Calu3 (cell line): ENCODE results near the gene NR2F1-AS1. TPM values are rescaled to one million over a fixed set of nuclear protein-coding genes. Genes with fewer than 3 reads are reported as not detected.

Source experiments
- BruUV-seq: library from RNA; stranded (reverse); fragments of 400-500 nt; replicated peaks from 2 replicates; lab custom pipeline; 2021; lab: Mats Ljungman, UMichigan
- CTCF ChIA-PET: fragments of 300-600 bp; sonication (Branson Sonifier 250); formaldehyde crosslinking; loops from one replicate; lab custom pipeline; 2022; ENCODE audit warnings: antibody characterized with exemption; lab: Charles Lee
- DNase-seq: peaks from one replicate; pipeline ENCODE4 v3.0.0; 2022
- H3K27ac Mint-ChIP-seq: one replicate; pipeline ENCODE4 v1.8.0; 2022; ENCODE audit warnings: mixed read lengths; ENCODE audit not compliant: unreplicated experiment
- H3K27me3 Mint-ChIP-seq: one replicate; pipeline ENCODE4 v1.8.0; 2022; ENCODE audit warnings: mixed read lengths; ENCODE audit not compliant: unreplicated experiment
- H3K36me3 Mint-ChIP-seq: one replicate; pipeline ENCODE4 v1.8.0; 2022; ENCODE audit warnings: mild to moderate bottlenecking, moderate library complexity, mixed read lengths; ENCODE audit not compliant: insufficient read depth, unreplicated experiment
- H3K4me1 Mint-ChIP-seq: one replicate; pipeline ENCODE4 v1.8.0; 2022; ENCODE audit warnings: mild to moderate bottlenecking, low read depth, mixed read lengths; ENCODE audit not compliant: unreplicated experiment
- H3K4me3 Mint-ChIP-seq: one replicate; pipeline ENCODE4 v1.8.0; 2022; ENCODE audit warnings: mild to moderate bottlenecking, low read depth, moderate library complexity, mixed read lengths; ENCODE audit not compliant: unreplicated experiment
- H3K9me3 Mint-ChIP-seq: one replicate; pipeline ENCODE4 v1.8.0; 2022; ENCODE audit warnings: low read depth, mixed read lengths; ENCODE audit not compliant: unreplicated experiment
- intact Hi-C: fragments of 100-400 bp; cut with micrococcal nuclease; formaldehyde crosslinking; loops from one replicate; pipeline ENCODE4 v1.10.0; 2022; ENCODE audit not compliant: unreplicated experiment
- total RNA-seq: library from RNA; stranded (reverse); gene quantifications from 2 replicates; pipeline ENCODE4 v1.2.3, GENCODE V29; 2022
- TF ChIP-seq, protein P1 (sequence below): fragments of 200-600 bp; IDR thresholded peaks from one replicate; pipeline ENCODE4 v1.8.0; 2022; ENCODE audit warnings: antibody characterized with exemption; ENCODE audit not compliant: unreplicated experiment

Gene NR2F1-AS1
- total RNA-seq, 1 experiment from 2014 or later: 20.9 TPM

DNA sequence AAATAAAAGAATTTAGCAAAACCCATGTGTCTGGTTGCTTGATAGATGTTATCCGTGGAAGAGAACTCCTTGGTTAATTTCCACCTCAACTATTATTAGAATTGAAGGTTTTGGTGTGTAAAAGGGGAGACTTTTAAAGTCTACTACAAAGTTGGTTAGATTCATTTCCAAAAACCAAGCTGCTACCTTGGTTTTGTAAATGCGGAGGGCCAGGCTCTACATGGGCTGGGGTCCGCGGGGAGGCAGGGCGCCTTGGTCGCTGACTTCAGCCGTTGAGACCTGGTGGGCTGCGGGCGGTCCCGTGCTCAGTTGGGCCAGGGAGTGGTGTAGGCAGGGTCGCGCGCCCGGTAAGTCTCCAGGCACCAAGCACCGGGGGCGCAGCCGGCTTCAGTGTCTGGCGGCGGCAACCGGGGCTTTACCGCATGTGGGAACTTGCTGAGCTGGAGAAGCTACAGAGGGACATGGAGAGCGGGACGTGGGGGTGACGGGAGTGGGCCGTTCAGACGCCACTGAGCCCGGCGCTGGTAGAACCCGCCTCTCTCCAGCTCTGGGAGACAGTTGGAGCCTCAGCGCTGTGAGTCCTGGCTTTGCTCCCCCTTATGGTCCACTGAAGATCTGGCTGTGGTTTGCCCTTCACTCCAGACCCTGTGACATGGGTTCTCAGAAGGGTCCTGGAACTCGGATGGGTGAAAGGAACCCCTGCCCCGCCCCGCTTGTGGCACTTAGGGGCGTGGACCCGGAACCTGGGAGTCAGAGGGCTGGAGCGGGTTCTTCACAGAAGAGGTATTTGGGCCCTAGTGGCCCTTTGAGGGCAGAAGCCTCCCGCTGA is 13.8 kb upstream of the NR2F1-AS1 start:
- H3K4me3 Mint-ChIP-seq: no peak overlapping the region
- no peaks in the 10 kb centered on the region for H3K27me3 Mint-ChIP-seq
- CTCF ChIA-PET: interaction anchor here (0.6 kb wide), 1 partner anchor 198 kb away, joined by 4 read pairs; no protein-coding TSS in a partner anchor
- TF ChIP-seq, protein P1, sequence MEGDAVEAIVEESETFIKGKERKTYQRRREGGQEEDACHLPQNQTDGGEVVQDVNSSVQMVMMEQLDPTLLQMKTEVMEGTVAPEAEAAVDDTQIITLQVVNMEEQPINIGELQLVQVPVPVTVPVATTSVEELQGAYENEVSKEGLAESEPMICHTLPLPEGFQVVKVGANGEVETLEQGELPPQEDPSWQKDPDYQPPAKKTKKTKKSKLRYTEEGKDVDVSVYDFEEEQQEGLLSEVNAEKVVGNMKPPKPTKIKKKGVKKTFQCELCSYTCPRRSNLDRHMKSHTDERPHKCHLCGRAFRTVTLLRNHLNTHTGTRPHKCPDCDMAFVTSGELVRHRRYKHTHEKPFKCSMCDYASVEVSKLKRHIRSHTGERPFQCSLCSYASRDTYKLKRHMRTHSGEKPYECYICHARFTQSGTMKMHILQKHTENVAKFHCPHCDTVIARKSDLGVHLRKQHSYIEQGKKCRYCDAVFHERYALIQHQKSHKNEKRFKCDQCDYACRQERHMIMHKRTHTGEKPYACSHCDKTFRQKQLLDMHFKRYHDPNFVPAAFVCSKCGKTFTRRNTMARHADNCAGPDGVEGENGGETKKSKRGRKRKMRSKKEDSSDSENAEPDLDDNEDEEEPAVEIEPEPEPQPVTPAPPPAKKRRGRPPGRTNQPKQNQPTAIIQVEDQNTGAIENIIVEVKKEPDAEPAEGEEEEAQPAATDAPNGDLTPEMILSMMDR: no peak
- peaks cover 5% of the 10 kb centered on the region for H3K36me3 Mint-ChIP-seq
- H3K9me3 Mint-ChIP-seq: no peaks in the 10 kb centered on the region
- intact Hi-C loops: no loop called here
- no peak overlapping the region for H3K27ac Mint-ChIP-seq
- no TSS peak for BruUV-seq
- H3K4me1 Mint-ChIP-seq: peaks cover 2% of the 10 kb centered on the region
- no peak for DNase-seq

DNA sequence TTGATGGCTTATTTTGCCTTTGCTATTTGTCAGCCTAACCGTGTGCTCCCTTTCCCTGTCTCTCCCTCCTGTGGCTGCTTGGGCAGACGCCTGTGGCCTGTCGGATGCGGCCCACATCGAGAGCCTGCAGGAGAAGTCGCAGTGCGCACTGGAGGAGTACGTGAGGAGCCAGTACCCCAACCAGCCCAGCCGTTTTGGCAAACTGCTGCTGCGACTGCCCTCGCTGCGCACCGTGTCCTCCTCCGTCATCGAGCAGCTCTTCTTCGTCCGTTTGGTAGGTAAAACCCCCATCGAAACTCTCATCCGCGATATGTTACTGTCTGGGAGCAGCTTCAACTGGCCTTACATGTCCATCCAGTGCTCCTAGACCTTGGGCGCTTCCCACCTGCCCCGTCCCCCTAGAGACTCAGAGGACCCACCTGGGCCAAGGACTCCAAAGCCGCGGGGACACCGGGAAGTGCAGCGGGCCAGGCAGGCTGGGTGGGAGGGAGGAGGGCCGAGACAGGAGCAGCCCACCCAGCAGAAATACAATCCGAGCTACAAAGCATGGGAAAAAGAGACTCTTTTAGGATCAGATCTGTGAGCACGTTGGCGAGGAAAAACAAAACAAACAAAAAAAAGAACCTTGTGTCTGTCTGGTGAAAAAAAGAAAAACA is 12.6 kb upstream of the NR2F1-AS1 start:
- intact Hi-C loops: no loop called here
- no peak overlapping the region for H3K27ac Mint-ChIP-seq
- CTCF ChIA-PET: no interaction called here
- DNase-seq: no peak
- H3K36me3 Mint-ChIP-seq: peaks cover 7% of the 10 kb centered on the region
- H3K27me3 Mint-ChIP-seq: no peaks in the 10 kb centered on the region
- no TSS peak for BruUV-seq
- peaks cover 14% of the 10 kb centered on the region for H3K4me1 Mint-ChIP-seq
- H3K4me3 Mint-ChIP-seq: no peak overlapping the region
- TF ChIP-seq, protein P1: no peak
- H3K9me3 Mint-ChIP-seq: no peaks in the 10 kb centered on the region

DNA sequence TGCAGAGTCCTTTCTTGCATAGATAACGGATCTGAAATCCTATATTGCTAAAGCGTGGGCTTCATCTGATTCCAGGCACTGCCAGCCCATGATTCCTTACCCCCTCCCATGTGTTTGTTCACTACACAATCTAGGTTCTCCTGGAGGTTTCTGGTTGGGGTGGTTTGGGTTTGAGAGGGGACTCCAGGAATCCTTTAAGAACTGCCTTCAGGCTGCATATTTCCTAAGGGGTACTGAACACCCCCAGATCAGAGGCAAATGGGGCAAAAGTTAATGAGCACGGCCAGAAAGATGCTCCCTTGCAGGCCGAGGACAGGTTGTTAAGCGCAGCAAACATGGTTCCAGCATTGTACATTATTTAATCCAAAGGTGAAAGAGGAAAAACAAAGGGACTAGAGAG is 11.9 kb upstream of the NR2F1-AS1 start:
- no peak overlapping the region for H3K4me3 Mint-ChIP-seq
- CTCF ChIA-PET: no interaction called here
- TF ChIP-seq, protein P1: no peak
- intact Hi-C loops: no loop called here
- BruUV-seq: no TSS peak
- no peaks in the 10 kb centered on the region for H3K9me3 Mint-ChIP-seq
- no peak overlapping the region for H3K27ac Mint-ChIP-seq
- no peak for DNase-seq
- H3K27me3 Mint-ChIP-seq: no peaks in the 10 kb centered on the region
- peaks cover 10% of the 10 kb centered on the region for H3K36me3 Mint-ChIP-seq
- H3K4me1 Mint-ChIP-seq: peaks cover 15% of the 10 kb centered on the region

DNA sequence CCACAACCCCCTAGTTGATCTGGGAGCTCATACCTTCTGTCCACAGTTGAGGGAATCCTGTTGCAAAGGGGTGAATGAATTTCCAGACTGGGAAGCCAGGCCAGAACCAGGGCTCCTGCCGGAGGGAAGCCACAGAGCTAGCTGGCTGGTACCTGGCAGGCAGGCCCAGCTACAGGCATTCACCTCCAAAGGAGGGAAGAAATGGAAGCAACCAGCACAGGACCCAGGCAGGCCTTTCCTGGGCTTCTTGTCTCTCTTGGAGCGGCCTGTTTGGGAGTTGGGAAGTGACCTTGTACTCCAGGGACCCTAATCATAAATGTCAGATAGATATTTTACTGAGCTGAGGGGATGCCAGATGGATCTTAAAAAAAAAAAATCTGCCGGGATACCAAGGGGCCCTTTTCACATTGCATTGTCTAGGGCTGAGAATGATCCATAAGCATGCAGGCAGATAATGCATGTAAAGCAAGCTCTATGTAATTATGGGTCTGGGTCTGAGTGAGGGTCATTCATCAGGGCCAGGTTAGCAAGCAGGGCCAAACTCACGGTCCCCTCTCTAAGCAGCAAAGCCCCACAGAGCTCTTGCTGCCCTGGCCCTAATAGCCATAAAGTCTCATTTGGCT is 10.4 kb upstream of the NR2F1-AS1 start:
- H3K9me3 Mint-ChIP-seq: no peaks in the 10 kb centered on the region
- H3K4me1 Mint-ChIP-seq: peaks cover 15% of the 10 kb centered on the region
- peaks cover 10% of the 10 kb centered on the region for H3K36me3 Mint-ChIP-seq
- no peak for DNase-seq
- BruUV-seq: no TSS peak
- TF ChIP-seq, protein P1: no peak
- CTCF ChIA-PET: no interaction called here
- intact Hi-C loops: no loop called here
- no peak overlapping the region for H3K27ac Mint-ChIP-seq
- no peaks in the 10 kb centered on the region for H3K27me3 Mint-ChIP-seq
- no peak overlapping the region for H3K4me3 Mint-ChIP-seq
